ENCODE data around the gene SLC6A1. TPM values are rescaled to one million over a fixed set of nuclear protein-coding genes. Genes with fewer than 3 reads are reported as not detected.

Gene SLC6A1
- total RNA-seq, 1 experiment from 2014 or later: not detected

DNA sequence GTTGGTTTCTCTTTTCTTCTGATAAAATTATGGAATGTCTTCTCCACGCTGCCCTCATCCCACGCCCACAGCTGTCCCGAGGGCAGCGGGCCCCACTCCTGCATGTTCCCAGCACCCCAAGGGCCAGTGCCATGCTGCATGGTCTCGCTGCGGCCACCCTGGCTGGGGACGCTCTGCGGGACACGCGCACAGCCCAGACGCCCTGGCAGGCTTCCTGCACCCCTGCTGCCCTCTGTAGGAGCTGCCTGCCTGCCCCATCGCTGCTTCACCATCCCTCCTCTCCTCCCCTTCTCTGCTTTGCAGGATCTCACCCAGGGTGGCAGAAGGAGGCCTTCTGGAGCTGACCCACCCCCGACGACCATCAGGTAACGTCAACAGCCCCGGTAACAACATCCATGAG lies 22.8 kb downstream of the SLC6A1 start:
- Mint-ChIP-seq H3K9me3 (ENCODE audit: unreplicated experiment) (no peaks in the 10 kb centered on the region), H3K27me3 (ENCODE audit: insufficient read depth, unreplicated experiment) (peaks cover 19% of the 10 kb centered on the region), H3K36me3 (ENCODE audit: insufficient read depth, unreplicated experiment) (no peaks in the 10 kb centered on the region), H3K4me1 (ENCODE audit: low read depth, unreplicated experiment) (no peaks in the 10 kb centered on the region), H3K4me3 (ENCODE audit: unreplicated experiment) (no peak overlapping the region), H3K27ac (ENCODE audit: unreplicated experiment) (no peak overlapping the region)
- Histone ChIP-seq H3K4me1 (no peaks in the 10 kb centered on the region), H3K9me3 (no peaks in the 10 kb centered on the region), H3K27me3 (replicated peaks; ENCODE audit: control insufficient read depth, insufficient read depth, low read length) (no peaks in the 10 kb centered on the region), H3K36me3 (ENCODE audit: control insufficient read depth, insufficient read depth, low read length) (no peaks in the 10 kb centered on the region), H3K4me3 (ENCODE audit: low read depth, low read length) (no peak overlapping the region)
- BruUV-seq (replicated peaks): no TSS peak
- TF ChIP-seq, protein P1, sequence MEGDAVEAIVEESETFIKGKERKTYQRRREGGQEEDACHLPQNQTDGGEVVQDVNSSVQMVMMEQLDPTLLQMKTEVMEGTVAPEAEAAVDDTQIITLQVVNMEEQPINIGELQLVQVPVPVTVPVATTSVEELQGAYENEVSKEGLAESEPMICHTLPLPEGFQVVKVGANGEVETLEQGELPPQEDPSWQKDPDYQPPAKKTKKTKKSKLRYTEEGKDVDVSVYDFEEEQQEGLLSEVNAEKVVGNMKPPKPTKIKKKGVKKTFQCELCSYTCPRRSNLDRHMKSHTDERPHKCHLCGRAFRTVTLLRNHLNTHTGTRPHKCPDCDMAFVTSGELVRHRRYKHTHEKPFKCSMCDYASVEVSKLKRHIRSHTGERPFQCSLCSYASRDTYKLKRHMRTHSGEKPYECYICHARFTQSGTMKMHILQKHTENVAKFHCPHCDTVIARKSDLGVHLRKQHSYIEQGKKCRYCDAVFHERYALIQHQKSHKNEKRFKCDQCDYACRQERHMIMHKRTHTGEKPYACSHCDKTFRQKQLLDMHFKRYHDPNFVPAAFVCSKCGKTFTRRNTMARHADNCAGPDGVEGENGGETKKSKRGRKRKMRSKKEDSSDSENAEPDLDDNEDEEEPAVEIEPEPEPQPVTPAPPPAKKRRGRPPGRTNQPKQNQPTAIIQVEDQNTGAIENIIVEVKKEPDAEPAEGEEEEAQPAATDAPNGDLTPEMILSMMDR (IDR thresholded peaks at IDR 0.05; ENCODE audit: insufficient read depth in 1 of 2, low read depth in 1 of 2, low read length in 1 of 2, severe bottlenecking in 1 of 2, unreplicated experiment in 1 of 2): no peak
- intact Hi-C loops (cut with micrococcal nuclease; ENCODE audit: unreplicated experiment): no loop called here
- no peak for DNase-seq
- ChIA-PET CTCF (no interaction called here), POLR2A (no interaction called here)

DNA sequence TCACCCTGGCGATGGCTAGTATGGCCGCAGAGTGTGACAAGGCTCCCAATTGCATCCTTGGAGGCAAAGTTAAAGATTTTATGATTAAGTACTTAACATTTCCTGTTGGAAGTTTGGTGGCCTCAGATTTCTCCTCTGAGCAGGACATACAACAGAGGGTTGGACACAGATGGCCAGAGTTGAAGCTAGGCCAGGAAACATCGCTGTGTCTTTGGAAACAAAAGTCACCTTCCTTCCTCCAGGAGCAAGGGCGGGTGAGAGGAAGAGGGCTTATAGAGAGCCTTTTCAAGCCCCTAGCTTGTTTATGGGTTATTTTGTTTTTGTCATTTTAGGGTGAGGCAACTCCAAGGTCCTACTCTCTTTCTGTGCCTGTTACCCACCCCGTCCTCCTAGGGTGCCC lies 24.2 kb downstream of the SLC6A1 start:
- Mint-ChIP-seq H3K4me3 (ENCODE audit: unreplicated experiment) (no peak overlapping the region), H3K4me1 (ENCODE audit: low read depth, unreplicated experiment) (no peaks in the 10 kb centered on the region), H3K27ac (ENCODE audit: unreplicated experiment) (no peak overlapping the region), H3K9me3 (ENCODE audit: unreplicated experiment) (no peaks in the 10 kb centered on the region), H3K36me3 (ENCODE audit: insufficient read depth, unreplicated experiment) (no peaks in the 10 kb centered on the region), H3K27me3 (ENCODE audit: insufficient read depth, unreplicated experiment) (peaks cover 19% of the 10 kb centered on the region)
- no TSS peak for BruUV-seq (replicated peaks)
- Histone ChIP-seq H3K9me3 (no peaks in the 10 kb centered on the region), H3K4me3 (ENCODE audit: low read depth, low read length) (no peak overlapping the region), H3K4me1 (no peaks in the 10 kb centered on the region), H3K27me3 (replicated peaks; ENCODE audit: control insufficient read depth, insufficient read depth, low read length) (no peaks in the 10 kb centered on the region), H3K36me3 (ENCODE audit: control insufficient read depth, insufficient read depth, low read length) (no peaks in the 10 kb centered on the region)
- no peak for DNase-seq
- CTCF ChIA-PET: no interaction called here
- intact Hi-C loops (cut with micrococcal nuclease; ENCODE audit: unreplicated experiment): no loop called here
- TF ChIP-seq, protein P1 (IDR thresholded peaks at IDR 0.05; ENCODE audit: insufficient read depth in 1 of 2, low read depth in 1 of 2, low read length in 1 of 2, severe bottlenecking in 1 of 2, unreplicated experiment in 1 of 2): no peak
- POLR2A ChIA-PET: no interaction called here

DNA sequence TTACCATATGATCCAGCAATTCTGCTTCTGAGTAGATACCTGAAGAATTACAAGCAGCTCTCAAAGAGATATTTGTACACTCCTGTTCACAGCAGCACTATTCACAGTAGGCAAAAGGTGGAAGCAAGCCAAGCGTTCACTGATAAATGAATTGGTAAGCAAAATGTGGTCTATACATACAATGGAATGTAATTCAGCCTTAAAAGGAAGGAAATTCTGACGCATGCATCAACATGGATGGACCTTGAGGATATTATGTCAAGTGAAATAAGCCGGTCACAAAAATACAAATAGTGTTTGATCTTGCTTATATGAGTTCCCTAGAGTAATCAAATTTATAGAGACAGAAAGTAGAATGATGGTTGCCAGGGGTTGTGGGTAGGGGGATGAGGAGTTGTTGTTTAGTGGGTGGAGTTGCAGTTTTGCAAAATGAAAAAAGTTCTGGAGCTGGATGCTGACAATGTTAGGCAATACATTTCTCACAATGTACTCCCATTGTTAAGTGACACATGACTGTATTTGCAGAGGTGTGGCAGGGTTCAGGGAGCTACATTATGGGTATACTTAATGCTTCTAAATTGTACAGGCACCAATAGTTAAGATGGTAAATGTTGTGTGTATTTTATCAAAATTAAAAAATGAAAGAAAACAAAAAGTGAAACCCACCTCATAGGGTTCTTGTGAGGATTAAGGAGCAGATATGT lies 26.7 kb downstream of the SLC6A1 start:
- peaks cover 24% of the 10 kb centered on the region for H3K27me3 Mint-ChIP-seq (ENCODE audit: insufficient read depth, unreplicated experiment)
- ChIA-PET CTCF (no interaction called here), POLR2A (no interaction called here)
- no peak for DNase-seq
- H3K4me3 Mint-ChIP-seq (ENCODE audit: unreplicated experiment): no peak overlapping the region
- H3K9me3 ChIP-seq: no peaks in the 10 kb centered on the region
- no peaks in the 10 kb centered on the region for H3K36me3 Mint-ChIP-seq (ENCODE audit: insufficient read depth, unreplicated experiment)
- BruUV-seq (replicated peaks): no TSS peak
- no peaks in the 10 kb centered on the region for H3K4me1 Mint-ChIP-seq (ENCODE audit: low read depth, unreplicated experiment)
- TF ChIP-seq, protein P1 (IDR thresholded peaks at IDR 0.05; ENCODE audit: insufficient read depth in 1 of 2, low read depth in 1 of 2, low read length in 1 of 2, severe bottlenecking in 1 of 2, unreplicated experiment in 1 of 2): no peak
- no peaks in the 10 kb centered on the region; the same call in 1 of the 2 replicates for H3K27me3 ChIP-seq (replicated peaks; ENCODE audit: control insufficient read depth, insufficient read depth, low read length)
- H3K27ac Mint-ChIP-seq (ENCODE audit: unreplicated experiment): no peak overlapping the region
- H3K4me3 ChIP-seq (ENCODE audit: low read depth, low read length): no peak overlapping the region
- intact Hi-C loops (cut with micrococcal nuclease; ENCODE audit: unreplicated experiment): no loop called here
- no peaks in the 10 kb centered on the region for H3K36me3 ChIP-seq (ENCODE audit: control insufficient read depth, insufficient read depth, low read length)
- no peaks in the 10 kb centered on the region for H3K9me3 Mint-ChIP-seq (ENCODE audit: unreplicated experiment)
- no peaks in the 10 kb centered on the region for H3K4me1 ChIP-seq
